HG03139 (cell line): ENCODE results near the gene TPP1.

ENCODE experiments used
- ATAC-seq: cut with Tn5 transposase; IDR thresholded peaks from one replicate; pipeline ENCODE4 v1.9.1; 2021; ENCODE audit not compliant: unreplicated experiment

TPP1 gene

DNA sequence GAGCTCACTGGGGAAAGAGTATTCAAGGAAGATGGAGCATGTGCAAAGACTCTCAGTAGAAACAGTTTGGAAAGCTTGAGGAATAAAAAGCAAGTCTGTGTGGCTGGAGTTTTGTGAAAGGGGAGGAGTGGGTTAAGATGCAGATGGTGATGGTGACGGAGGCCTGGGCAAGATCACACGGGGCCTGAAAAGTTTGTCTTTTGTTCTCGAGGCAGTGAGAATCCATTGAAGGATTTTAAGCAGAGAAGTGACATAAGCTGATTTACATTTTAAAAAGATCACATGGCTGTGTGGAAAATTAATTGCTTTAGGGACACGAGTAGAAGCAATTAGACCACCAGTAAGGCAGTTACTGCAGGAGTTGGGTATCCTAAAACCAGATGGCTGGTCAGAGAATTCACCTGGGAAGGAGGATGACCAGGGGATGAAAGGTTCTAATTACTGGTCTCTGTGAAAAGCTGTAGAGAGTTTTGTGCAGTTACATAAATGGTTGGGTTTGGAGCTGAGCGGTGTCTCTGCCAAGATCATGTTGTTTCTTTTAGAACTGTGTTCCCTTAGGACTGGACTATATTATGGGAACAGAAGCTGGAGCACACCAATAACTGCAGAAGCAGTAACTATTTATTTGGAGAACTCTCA is 22.9 kb downstream of the TPP1 start:
- no peak for ATAC-seq

DNA sequence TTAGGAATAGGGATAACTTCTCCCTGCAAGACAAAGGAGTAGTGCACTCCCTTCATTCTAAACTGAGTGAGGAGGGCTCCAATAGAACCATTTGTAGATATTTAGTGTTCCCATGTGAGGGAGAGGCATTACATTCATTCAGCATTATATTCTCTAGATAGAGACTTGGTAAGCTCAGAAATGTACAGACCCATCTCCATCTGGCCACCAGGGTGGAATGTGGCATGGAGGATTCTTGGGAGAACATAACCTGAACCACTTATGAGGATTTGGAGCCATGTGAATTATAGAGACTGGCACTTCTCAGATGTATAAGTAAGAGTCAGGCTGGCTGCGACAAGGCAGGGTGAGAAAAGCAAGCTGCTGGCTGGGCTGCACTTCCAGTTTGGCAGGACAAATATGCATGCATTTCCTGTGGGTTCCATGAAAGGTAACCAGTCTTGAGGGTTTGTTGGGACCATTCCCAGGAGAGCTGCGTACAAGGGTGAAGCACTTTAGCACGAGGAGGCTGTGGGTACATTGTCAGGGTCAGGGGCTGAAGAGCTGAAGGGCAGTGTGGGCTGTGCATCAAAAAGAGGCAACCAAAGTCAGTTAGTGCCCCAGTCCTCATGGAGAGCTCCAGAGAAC is 25.0 kb downstream of the TPP1 start:
- ATAC-seq, result no peak

DNA sequence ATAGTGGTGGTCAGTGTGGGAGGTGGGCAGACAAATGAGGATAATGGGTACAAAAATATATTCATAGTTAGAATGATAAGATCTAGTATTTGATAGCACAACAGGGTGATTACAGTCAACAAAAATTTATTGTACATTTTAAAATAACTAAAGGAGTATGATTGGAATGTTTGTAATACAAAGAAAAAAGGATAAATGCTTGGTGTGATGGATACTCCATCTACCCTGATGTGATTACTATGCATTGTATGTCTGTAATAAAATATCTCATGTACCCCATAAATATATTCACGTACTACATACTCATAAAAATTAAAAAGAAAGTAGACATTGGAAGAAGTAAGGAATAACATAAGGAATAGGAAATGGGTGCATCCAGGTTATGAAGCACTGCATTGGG is 31.2 kb downstream of the TPP1 start:
- no peak for ATAC-seq

DNA sequence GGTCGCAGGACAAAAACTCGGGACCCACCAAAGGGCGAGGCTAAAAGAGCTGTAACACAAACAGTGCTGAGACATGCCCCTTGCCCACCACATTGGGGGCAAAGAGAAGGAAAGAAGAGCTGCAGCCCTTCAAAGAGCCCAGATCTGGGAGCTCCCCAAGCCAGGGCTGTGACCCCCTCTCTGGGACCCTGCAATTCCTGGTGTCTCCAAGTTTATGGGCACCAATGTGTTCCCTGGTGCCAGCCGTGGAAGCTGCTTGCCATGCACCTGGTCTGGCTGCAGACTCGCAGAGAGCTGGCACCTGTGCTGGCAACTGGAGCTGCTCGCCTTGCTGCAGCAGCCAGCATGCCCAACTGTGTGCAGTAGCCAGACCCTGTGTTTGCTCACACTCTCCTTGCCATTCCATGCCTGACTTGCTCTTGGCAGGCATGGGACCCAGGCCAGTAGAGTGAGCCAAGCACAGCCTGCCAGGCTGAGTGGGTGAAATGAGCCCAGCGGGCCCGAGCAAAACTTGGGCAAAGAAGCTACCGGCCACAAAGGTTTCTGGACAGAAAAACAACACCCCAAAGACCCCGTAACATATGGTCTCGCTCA is 31.8 kb downstream of the TPP1 start:
- no peak for ATAC-seq

DNA sequence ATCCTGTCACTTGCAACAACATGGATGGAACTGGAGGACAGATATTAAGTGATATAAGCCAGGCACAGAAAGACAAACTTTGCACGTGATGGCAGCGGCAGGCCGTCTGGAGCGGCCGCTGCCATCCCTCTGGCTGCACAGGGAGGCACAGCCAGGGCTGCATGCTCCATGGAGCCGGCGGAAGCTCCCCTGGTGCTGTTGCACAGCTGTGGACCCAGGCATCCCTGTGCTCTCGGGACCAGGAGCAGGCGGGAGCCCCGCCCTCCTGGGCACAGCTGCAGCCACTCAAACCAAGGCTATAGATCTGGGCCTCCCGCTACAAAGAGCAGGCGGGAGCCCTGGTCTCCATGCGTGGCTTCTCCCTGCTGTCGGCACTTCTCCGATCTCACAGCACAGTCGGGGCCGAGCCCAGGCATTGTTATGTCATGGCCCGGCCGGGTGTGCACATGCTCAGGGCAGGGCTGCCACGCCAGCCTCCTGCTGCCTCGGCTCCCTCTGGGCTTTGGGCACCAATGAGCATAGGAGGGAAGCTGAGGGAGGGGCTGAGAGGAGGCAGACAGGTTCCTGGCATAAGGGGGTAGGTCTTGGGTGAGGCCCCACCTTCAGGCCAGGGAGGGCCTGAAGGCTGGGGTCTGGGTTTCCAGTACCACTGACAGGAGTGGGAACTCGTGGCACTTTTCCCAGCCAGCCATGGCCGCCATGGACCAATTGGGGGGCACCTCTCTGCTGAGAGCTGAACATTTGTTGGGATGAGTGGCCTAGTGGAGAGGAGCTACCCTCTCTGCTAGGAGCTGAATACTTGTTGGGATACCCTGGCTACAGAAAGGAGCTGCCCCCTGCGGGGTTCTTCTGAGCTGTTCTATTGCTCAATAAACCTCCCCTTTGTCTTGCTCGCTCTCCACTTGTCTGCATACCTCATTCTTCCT is 32.5 kb downstream of the TPP1 start:
- ATAC-seq, result no peak

DNA sequence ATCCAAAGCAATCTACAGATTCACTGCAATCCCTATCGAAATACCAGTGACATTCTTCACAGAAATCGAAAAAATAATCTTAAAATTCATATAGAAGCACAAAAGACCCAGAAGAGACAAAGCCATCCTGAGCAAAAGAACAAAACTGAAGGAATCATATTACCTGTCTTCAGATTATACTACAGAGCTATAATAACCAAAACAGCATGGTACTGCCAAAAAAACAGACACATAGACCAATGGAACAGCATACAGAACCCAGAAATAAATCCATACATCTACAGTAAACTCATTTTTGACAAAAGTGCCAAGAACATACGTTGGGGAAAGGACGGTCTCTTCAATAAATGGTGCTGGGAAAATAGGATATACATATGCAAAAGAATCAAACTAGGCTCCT is 34.7 kb downstream of the TPP1 start:
- ATAC-seq, result no peak

DNA sequence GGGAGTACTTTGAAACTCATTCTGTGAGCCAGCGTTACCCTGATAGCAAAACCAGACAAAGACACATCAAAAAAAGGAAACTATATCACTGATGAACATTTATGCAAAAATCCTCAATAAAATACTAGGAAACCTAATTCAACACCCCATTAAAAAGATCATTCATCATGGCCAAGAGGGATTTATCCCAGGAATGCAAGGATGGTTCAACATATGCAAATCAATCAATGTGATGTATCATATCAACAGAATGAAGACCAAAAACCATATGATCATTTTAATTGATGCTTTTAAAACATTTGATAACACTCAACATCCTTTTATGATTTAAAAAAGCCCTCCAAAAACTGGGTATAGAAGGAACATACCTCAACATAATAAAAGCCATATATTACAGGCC is 35.6 kb downstream of the TPP1 start:
- no peak for ATAC-seq

DNA sequence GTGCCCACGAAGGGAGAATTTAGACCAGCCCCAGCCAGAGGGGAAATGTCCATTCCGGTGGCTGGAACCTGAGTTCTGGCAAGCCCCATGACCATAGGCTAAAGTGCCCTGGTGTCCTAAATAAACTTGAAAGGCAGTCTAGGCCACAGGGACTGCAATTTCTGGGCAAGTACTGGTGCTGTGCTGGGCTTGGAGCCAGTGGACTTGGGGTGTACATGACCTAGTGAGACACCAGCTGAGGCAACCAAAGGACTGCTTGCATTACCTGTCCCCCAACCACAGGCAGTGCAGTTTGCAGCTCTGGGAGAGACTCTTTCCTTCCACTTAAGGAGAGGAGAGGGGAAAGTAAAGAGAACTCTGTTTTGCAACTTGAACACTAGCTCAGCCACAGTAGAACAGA is 39.5 kb downstream of the TPP1 start:
- ATAC-seq, result no peak

DNA sequence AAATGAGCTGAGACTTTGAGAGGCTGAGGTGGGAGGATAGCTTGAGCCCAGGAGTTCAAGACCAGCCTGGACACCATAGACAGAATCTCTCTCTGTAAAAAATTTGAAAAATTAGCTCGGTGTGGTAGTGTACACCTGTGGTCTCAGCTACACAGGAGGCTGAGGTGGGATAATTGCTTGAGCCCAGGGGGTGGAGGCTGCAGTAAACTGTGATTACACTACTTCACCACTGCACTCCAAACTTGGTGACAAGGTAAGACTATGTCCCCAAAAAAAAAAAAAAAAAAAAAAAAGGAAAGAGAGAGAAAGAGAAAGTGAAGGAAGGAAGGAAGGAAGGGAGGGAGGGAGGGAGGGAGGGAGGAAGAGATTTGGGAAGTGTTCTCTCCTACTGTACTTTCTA is 41.1 kb downstream of the TPP1 start:
- ATAC-seq, result no peak

DNA sequence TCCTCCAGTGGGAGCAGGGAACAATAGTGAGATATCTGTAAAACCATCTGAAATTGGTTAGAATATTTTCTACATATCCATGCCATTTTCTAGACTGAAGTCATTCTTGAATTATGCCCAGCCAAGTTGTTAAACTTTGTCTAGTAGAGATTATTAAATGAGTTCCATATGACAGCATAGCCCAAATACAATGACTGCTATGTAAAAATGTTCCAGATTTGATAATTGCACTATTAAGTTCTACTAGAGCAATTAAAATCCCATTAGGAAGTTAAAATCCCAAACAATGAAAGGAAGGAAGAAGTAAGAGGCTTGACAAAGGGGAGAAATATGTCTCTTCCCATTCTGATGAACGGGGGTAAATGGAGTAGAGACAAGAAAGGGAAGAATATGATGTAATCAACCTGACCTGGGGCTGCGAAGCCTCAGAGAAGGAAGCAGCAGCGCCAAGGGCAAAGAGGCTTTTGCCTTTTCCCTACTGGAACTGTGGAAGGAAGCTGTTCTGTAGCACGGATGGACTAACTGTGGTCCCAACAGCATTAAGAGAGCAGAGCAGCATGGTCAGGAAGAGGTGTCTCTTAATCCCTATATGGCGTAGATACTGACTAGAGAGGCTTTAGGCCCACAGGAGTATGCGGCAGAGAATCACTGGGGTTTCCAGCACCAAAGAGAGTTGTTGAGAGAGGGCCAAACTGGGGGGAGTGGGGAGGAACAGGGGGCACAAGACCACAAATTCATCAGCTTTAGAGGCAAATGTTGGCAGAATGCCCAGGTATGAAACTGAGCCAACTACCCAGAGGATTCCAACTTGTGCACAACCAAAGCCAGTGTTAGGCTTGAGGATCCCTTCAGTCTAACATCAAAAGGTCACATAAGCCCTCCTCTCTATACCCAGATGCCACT is 42.5 kb downstream of the TPP1 start:
- no peak for ATAC-seq

DNA sequence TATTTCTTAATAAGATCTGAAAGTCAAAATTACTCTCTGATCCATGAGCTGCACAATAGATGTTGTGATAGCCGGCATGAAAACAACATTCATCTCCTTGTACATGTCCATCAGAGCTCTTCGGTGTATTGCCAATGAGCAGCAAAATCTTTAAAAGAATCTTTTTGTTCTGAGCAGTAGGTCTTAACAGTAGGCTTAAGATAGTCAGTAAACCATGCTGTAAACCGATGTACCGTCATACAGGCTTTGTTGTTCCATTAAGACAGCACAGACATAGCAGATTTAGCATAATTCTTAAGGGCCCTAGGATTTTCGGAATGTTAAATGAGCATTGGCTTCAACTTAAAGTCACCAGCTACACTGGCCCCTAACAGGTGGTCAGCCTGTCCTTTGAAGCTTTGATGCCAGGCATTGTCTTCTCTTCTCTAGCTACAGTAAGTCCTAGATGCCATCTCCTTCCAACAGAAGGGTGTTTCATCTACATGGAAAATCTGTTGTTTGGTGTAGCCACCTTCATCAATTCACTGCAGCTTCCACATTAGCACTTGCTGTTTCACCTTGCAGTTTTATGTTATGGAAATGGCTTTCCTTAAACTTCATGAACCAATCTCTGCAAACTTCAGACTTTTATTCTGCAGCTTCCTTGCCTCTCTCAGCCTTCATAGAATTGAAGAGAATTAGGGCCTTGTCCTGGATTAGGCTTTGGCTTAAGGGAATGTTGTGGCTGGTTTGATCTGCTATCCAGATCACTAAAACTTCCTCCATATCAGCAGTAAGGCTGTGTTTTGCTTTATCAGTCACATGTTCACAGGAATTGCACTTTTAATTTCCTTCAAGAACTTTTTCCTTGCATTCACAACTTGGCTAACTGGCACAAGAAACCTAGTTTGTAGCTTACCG is 44.2 kb downstream of the TPP1 start:
- ATAC-seq, result no peak

DNA sequence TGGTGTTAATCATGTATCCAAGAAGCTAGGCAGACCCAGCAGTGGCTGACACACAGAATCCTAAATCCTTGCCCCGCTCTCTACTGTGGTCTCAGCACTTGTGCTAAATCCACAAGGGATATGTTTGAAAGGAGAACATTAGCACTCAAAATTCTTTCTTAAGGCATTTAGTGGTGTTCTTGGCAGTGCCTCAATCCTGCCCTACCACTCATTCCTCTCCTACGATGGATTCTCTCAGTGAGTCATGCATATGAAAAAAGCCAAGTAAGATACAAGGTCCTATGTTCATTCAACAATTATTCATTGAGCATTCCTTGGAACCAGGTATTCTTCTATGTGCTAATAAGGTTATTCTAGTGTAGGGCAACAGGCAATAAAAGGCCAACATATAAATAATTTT is 47.0 kb downstream of the TPP1 start:
- ATAC-seq, result no peak

DNA sequence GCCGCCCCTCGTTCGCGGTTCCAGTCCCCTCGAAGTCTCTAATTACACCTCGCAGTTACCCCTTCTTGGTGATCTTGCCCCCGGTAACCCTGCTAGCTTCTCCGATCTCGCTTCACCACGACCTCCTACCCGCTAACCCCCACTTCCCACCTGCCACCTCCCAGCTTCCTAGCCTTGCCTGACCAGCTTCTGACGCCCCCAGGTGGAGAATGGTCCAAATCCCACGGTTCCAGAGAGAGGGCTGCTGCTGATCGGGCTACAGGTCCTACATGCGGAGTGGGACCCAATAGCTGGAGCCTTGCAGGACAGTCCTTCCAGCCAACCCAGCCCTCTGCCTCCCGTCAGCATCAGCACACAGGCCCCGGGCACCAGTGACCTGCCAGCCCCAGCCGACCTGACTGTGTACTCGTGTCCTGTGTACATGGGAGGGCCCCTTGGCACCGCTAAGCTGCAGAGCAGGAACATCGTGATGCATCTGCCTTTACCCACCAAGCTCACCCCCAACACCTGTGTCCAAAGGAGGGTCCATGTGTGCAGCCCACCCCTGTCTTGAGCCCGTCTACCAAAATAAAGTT is 47.7 kb downstream of the TPP1 start:
- ATAC-seq, result no peak

DNA sequence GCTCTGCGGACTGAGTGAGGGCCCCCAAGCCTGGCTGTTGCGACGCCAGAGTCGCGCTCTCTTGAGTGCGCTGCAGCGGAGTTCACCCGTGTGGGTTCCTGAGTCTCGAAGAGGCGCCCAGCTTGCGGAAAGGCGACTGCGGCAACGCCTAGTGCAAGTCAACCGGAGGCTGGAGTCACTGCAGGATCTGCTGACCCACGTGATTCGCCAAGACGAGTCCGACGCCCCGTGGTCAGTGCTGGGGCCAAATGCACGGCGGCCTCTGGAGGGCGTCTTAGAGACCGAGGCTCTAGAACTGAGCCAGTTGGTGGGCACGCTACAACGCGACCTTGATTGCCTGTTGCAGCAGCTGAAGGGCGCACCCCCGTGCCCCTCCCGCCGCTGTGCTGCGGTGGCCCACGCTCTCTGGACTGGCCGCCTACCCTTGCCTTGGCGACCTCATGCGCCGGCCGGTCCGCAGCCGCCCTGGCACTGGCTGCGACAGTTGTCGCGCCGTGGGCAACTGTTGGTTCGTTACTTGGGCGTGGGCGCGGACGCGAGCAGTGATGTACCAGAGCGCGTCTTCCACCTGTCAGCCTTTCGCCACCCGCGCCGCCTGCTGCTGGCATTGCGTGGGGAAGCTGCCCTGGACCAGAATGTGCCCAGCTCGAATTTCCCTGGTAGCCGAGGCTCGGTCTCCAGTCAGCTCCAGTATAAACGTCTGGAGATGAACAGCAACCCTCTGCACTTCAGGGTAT is 48.4 kb downstream of the TPP1 start:
- no peak for ATAC-seq

DNA sequence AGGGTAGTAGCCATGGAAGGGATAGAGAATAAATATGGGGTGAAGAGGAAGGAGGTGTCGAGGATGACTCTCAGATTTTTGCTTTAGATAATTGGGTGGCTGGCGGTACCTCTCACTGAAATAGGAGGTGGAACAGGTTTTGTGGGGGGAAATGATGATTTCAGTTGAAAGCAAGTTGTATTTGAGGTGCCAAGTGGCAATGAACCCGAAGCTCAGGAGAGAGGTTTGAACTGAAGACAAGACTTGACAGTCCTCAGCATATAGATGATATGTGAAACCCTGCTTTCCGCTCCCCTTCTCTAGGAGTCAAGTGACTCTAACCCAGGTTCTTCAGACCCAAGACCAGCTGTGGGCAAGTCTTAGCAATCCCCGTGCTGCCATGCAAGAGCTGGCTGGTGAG is 49.5 kb downstream of the TPP1 start:
- no peak for ATAC-seq

DNA sequence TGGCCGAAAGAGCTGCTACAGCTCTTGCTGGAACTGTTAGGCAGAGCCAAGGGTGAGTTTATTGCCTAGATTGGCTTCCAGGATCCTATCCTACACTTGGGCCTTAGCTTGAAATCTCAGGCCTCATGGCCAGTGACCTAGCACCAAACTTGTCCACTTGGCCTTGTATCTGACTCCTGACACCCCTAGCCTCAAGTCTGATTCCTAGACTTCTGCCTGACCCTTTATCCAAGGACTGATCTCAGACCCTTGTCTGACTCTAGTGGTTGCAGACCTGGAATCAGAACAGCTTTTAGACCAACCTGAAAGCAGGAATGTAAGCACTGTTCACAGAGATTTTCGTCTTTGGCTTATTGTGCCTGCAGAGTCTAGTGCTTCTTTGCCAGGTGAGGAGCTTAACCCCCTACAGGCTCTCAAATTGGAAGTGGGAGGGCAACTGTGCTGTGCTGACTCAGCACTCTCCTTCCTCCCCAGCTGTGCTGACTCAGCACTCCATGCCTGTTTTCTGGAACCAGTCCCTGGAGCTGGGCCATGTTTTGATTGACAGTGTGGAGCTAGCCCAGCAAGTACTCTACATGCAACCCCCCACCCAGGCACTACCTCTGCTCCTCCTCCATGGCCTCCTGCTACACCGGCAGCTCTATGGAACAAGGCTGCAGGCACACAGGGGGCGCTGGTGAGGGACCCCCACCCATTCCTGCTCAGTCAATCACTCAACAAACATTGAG is 50.9 kb downstream of the TPP1 start:
- ATAC-seq, result no peak

DNA sequence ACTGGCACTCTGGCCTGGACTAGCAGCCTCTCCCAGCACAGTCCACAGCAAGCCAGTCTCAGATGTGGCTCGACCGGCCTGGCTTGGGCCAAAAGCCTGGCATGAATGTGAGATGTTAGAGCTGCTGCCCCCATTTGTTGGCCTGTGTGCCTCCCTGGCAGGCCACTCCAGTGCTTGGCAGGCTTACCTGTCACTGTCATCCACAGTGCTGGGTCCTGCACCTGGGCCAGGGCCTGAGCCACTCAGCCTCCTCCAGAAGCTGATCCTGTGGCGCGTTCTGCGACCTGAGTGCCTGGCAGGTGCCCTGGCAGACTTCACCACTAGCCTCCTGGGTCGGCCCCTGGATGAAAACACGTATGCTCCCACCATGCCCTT is 51.9 kb downstream of the TPP1 start:
- ATAC-seq, result no peak
